GM23338 (cell line): ENCODE results near the gene OR6B3. TPM values are rescaled to one million over a fixed set of nuclear protein-coding genes. Genes with fewer than 3 reads are reported as not detected.

ENCODE experiments used
- ATAC-seq: fragments of 200-7000 bp; cut with Tn5 transposase; 3 replicates; pipeline ENCODE4 v1.9.1; 2020
- DNase-seq: peaks from one replicate; pipeline ENCODE4 v3.0.0-alpha.2; 2015; ENCODE audit warnings: low spot score
- H2AFZ ChIP-seq: fragments of 200-600 bp; sonication (generic); 2 replicates; pipeline ENCODE4 v1.8.0; 2016; ENCODE audit warnings: antibody characterized with exemption, mild to moderate bottlenecking, moderate library complexity
- H3F3A ChIP-seq: fragments of 200-600 bp; sonication (generic); replicated peaks from 2 replicates; pipeline ENCODE4 v1.8.0; 2017; ENCODE audit warnings: antibody characterized with exemption, mixed run types, low read depth
- H3K27ac ChIP-seq: fragments of 200-600 bp; sonication (generic); 2 replicates; pipeline ENCODE4 v1.6.1; 2016; ENCODE audit warnings: low read depth
- H3K27me3 ChIP-seq: fragments of 200-600 bp; sonication (generic); 2 replicates; pipeline ENCODE4 v1.8.0; 2016; ENCODE audit warnings: mild to moderate bottlenecking, mixed run types, moderate library complexity; ENCODE audit not compliant: insufficient read depth
- H3K36me3 ChIP-seq: fragments of 200-600 bp; sonication (generic); 2 replicates; pipeline ENCODE4 v1.8.0; 2016; ENCODE audit warnings: mild to moderate bottlenecking; ENCODE audit not compliant: insufficient read depth
- H3K4me1 ChIP-seq: fragments of 200-600 bp; sonication (generic); 2 replicates; pipeline ENCODE4 v1.8.0; 2016; ENCODE audit warnings: mild to moderate bottlenecking, moderate library complexity; ENCODE audit not compliant: insufficient read depth
- H3K4me2 ChIP-seq: fragments of 200-600 bp; sonication (generic); 2 replicates; pipeline ENCODE4 v1.7.1; 2017; ENCODE audit warnings: mixed run types
- H3K4me3 ChIP-seq: fragments of 200-600 bp; sonication (generic); 2 replicates; pipeline ENCODE4 v1.6.1; 2016; ENCODE audit warnings: mixed run types
- H3K79me2 ChIP-seq: fragments of 200-600 bp; sonication (generic); replicated peaks from 2 replicates; pipeline ENCODE4 v1.8.0; 2017; ENCODE audit warnings: mild to moderate bottlenecking; ENCODE audit not compliant: insufficient read depth
- H3K9me2 ChIP-seq: fragments of 200-600 bp; sonication (generic); 2 replicates; pipeline ENCODE4 v1.8.0; 2017; ENCODE audit not compliant: insufficient read depth
- H4K20me1 ChIP-seq: fragments of 200-600 bp; sonication (generic); replicated peaks from 2 replicates; pipeline ENCODE4 v1.8.0; 2017; ENCODE audit warnings: mild to moderate bottlenecking; ENCODE audit not compliant: insufficient read depth
- H3K27ac Mint-ChIP-seq: 2 replicates; pipeline ENCODE4 v1.8.0; 2020; ENCODE audit warnings: inconsistent platforms, mild to moderate bottlenecking, moderate library complexity, mixed read lengths
- H3K27me3 Mint-ChIP-seq: 3 replicates; pipeline ENCODE4 v1.8.0; 2022; ENCODE audit warnings: low read depth, mild to moderate bottlenecking, moderate library complexity, mixed read lengths, inconsistent platforms; ENCODE audit not compliant: insufficient read depth, poor library complexity
- H3K36me3 Mint-ChIP-seq: 3 replicates; pipeline ENCODE4 v1.8.0; 2021; ENCODE audit warnings: low read depth, mild to moderate bottlenecking, inconsistent platforms, moderate library complexity, mixed read lengths
- H3K4me1 Mint-ChIP-seq: 3 replicates; pipeline ENCODE4 v1.8.0; 2020; ENCODE audit warnings: mild to moderate bottlenecking, inconsistent platforms, mixed read lengths
- H3K4me3 Mint-ChIP-seq: 3 replicates; pipeline ENCODE4 v1.8.0; 2021; ENCODE audit warnings: moderate library complexity, mild to moderate bottlenecking, inconsistent platforms, mixed read lengths
- H3K9me3 Mint-ChIP-seq: 3 replicates; pipeline ENCODE4 v1.8.0; 2020; ENCODE audit warnings: moderate library complexity, mild to moderate bottlenecking, inconsistent platforms, mixed read lengths
- CREB1 ChIP-seq: fragments of 250-450 bp; sonication (Bioruptor Pico); IDR thresholded peaks from 2 replicates; pipeline ENCODE4 v1.5.0; 2020; ENCODE audit warnings: low read depth, mild to moderate bottlenecking, moderate library complexity
- EZH2 ChIP-seq: fragments of 200-600 bp; sonication (generic); IDR thresholded peaks from one replicate; pipeline ENCODE4 v1.8.0; 2017; ENCODE audit warnings: antibody characterized with exemption, mild to moderate bottlenecking, low read depth; ENCODE audit not compliant: unreplicated experiment
- EZH2phosphoT487 ChIP-seq: fragments of 200-600 bp; sonication (generic); IDR thresholded peaks from one replicate; pipeline ENCODE4 v1.8.1; 2018; ENCODE audit warnings: antibody characterized with exemption; ENCODE audit not compliant: unreplicated experiment
- JUNB ChIP-seq: IDR thresholded peaks from one replicate; pipeline ENCODE4 v1.6.1; 2016; ENCODE audit warnings: antibody characterized with exemption; ENCODE audit not compliant: unreplicated experiment
- NANOG ChIP-seq: IDR thresholded peaks from 2 replicates; pipeline ENCODE4 v1.6.1; 2016; ENCODE audit warnings: antibody characterized with exemption, borderline replicate concordance
- POLR2AphosphoS5 ChIP-seq: IDR thresholded peaks from 2 replicates; pipeline ENCODE4 v1.6.1; 2016; ENCODE audit warnings: antibody characterized with exemption, low read depth
- STAT1 ChIP-seq: IDR thresholded peaks from one replicate; pipeline ENCODE4 v1.6.1; 2016; ENCODE audit warnings: antibody characterized with exemption; ENCODE audit not compliant: unreplicated experiment
- ZNF114 ChIP-seq: fragments of 250-450 bp; sonication (Bioruptor Pico); IDR thresholded peaks from 2 replicates; pipeline ENCODE4 v1.5.0; 2020; ENCODE audit warnings: mild to moderate bottlenecking, moderate library complexity
- ZNF331 ChIP-seq: fragments of 250-450 bp; sonication (Bioruptor Pico); IDR thresholded peaks from 2 replicates; pipeline ENCODE4 v1.5.0; 2020; ENCODE audit warnings: low read depth, mild to moderate bottlenecking, moderate library complexity
- polyA plus RNA-seq: library from polyadenylated mRNA; unstranded; fragments of >200 nt; fragmentation: Nextera tagmentation; extraction: Ambion mirVana; gene quantifications from 2 replicates; pipeline ENCODE4 v1.2.1, GENCODE V29; 2016
- total RNA-seq: library from RNA; depleted of rRNA; stranded (reverse); fragments of >200 nt; shearing (Covaris generic); gene quantifications from 2 replicates; pipeline ENCODE4 v1.2.3, GENCODE V29; 2014
- TF ChIP-seq, protein P1 (sequence below): IDR thresholded peaks from 2 replicates; pipeline ENCODE4 v1.6.1; 2016; ENCODE audit warnings: antibody characterized with exemption
- TF ChIP-seq, protein P2 (sequence below): IDR thresholded peaks from one replicate; pipeline ENCODE4 v1.6.1; 2018; ENCODE audit warnings: antibody characterized with exemption; ENCODE audit not compliant: unreplicated experiment
- TF ChIP-seq, protein P3 (sequence below): fragments of 250-450 bp; sonication (Bioruptor Pico); IDR thresholded peaks from 2 replicates; pipeline ENCODE4 v1.5.0; 2020; ENCODE audit warnings: mild to moderate bottlenecking, moderate library complexity
- TF ChIP-seq, protein P4 (sequence below), 2 experiments: fragments of 200-600 bp in 1 of 2; sonication (generic) in 1 of 2; conservative IDR thresholded peaks; 2 replicates each; pipeline versions ENCODE4 v1.5.1 to v1.6.1; 2016 to 2017; ENCODE audit warnings: antibody characterized with exemption in 2 of 2, low read depth in 2 of 2, mild to moderate bottlenecking in 2 of 2, moderate library complexity in 1 of 2

OR6B3 gene
- total and polyA plus RNA-seq, 2 experiments from 2014 or later = not detected

DNA sequence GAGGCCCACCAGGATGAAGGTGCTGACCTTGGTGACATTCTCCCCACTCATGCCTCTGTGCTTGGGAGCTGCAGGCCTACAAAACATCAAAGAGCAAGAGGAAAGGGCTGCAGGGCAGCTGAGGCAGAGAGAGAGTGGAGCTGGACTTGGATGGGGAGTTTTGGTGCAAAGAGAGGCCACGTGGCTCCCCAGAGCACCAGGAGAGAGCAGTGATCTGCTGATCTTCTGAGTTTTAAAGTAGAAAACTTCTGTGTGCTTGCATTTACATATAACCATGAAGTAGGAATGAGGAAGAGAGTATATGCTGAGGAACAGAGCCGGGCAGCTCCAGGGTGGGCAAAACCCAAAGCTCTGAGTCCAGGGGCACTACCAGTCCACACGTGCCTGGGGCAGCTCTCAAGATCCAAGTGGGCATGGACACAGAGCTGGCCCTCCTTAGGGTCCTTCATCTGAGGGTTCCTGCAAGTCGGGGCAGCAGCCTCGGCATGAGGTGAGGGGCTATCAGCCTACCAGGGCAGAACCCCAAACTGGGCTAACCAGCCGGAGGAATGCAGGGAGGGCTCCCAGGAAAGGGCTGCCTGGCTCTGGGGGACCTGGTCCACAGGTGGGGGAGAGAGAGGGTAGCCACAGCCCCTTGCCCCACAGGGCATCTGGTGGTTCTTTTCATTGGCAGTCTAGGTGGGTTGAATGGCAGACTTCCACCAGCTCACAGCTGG lies 22.8 kb downstream of the OR6B3 start, which contains the start of gene OR6B2:
OR6B2 (minus strand) TSS at position 51 of the 716 bp plus-strand sequence; CDS start at position 51, 0 bp downstream.
- TF ChIP-seq, protein P1, sequence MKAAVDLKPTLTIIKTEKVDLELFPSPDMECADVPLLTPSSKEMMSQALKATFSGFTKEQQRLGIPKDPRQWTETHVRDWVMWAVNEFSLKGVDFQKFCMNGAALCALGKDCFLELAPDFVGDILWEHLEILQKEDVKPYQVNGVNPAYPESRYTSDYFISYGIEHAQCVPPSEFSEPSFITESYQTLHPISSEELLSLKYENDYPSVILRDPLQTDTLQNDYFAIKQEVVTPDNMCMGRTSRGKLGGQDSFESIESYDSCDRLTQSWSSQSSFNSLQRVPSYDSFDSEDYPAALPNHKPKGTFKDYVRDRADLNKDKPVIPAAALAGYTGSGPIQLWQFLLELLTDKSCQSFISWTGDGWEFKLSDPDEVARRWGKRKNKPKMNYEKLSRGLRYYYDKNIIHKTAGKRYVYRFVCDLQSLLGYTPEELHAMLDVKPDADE = no peak
- TF ChIP-seq STAT1 = no peak
- TF ChIP-seq EZH2 = no peak
- TF ChIP-seq NANOG = no peak
- TF ChIP-seq POLR2AphosphoS5 = no peak
- no peak for TF ChIP-seq ZNF114 (CRISPR knock-in tag)
- no peak for TF ChIP-seq ZNF331 (CRISPR knock-in tag)
- TF ChIP-seq JUNB = no peak
- TF ChIP-seq, protein P2, sequence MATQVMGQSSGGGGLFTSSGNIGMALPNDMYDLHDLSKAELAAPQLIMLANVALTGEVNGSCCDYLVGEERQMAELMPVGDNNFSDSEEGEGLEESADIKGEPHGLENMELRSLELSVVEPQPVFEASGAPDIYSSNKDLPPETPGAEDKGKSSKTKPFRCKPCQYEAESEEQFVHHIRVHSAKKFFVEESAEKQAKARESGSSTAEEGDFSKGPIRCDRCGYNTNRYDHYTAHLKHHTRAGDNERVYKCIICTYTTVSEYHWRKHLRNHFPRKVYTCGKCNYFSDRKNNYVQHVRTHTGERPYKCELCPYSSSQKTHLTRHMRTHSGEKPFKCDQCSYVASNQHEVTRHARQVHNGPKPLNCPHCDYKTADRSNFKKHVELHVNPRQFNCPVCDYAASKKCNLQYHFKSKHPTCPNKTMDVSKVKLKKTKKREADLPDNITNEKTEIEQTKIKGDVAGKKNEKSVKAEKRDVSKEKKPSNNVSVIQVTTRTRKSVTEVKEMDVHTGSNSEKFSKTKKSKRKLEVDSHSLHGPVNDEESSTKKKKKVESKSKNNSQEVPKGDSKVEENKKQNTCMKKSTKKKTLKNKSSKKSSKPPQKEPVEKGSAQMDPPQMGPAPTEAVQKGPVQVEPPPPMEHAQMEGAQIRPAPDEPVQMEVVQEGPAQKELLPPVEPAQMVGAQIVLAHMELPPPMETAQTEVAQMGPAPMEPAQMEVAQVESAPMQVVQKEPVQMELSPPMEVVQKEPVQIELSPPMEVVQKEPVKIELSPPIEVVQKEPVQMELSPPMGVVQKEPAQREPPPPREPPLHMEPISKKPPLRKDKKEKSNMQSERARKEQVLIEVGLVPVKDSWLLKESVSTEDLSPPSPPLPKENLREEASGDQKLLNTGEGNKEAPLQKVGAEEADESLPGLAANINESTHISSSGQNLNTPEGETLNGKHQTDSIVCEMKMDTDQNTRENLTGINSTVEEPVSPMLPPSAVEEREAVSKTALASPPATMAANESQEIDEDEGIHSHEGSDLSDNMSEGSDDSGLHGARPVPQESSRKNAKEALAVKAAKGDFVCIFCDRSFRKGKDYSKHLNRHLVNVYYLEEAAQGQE = no peak
- no peak for TF ChIP-seq EZH2phosphoT487
- TF ChIP-seq, protein P3, sequence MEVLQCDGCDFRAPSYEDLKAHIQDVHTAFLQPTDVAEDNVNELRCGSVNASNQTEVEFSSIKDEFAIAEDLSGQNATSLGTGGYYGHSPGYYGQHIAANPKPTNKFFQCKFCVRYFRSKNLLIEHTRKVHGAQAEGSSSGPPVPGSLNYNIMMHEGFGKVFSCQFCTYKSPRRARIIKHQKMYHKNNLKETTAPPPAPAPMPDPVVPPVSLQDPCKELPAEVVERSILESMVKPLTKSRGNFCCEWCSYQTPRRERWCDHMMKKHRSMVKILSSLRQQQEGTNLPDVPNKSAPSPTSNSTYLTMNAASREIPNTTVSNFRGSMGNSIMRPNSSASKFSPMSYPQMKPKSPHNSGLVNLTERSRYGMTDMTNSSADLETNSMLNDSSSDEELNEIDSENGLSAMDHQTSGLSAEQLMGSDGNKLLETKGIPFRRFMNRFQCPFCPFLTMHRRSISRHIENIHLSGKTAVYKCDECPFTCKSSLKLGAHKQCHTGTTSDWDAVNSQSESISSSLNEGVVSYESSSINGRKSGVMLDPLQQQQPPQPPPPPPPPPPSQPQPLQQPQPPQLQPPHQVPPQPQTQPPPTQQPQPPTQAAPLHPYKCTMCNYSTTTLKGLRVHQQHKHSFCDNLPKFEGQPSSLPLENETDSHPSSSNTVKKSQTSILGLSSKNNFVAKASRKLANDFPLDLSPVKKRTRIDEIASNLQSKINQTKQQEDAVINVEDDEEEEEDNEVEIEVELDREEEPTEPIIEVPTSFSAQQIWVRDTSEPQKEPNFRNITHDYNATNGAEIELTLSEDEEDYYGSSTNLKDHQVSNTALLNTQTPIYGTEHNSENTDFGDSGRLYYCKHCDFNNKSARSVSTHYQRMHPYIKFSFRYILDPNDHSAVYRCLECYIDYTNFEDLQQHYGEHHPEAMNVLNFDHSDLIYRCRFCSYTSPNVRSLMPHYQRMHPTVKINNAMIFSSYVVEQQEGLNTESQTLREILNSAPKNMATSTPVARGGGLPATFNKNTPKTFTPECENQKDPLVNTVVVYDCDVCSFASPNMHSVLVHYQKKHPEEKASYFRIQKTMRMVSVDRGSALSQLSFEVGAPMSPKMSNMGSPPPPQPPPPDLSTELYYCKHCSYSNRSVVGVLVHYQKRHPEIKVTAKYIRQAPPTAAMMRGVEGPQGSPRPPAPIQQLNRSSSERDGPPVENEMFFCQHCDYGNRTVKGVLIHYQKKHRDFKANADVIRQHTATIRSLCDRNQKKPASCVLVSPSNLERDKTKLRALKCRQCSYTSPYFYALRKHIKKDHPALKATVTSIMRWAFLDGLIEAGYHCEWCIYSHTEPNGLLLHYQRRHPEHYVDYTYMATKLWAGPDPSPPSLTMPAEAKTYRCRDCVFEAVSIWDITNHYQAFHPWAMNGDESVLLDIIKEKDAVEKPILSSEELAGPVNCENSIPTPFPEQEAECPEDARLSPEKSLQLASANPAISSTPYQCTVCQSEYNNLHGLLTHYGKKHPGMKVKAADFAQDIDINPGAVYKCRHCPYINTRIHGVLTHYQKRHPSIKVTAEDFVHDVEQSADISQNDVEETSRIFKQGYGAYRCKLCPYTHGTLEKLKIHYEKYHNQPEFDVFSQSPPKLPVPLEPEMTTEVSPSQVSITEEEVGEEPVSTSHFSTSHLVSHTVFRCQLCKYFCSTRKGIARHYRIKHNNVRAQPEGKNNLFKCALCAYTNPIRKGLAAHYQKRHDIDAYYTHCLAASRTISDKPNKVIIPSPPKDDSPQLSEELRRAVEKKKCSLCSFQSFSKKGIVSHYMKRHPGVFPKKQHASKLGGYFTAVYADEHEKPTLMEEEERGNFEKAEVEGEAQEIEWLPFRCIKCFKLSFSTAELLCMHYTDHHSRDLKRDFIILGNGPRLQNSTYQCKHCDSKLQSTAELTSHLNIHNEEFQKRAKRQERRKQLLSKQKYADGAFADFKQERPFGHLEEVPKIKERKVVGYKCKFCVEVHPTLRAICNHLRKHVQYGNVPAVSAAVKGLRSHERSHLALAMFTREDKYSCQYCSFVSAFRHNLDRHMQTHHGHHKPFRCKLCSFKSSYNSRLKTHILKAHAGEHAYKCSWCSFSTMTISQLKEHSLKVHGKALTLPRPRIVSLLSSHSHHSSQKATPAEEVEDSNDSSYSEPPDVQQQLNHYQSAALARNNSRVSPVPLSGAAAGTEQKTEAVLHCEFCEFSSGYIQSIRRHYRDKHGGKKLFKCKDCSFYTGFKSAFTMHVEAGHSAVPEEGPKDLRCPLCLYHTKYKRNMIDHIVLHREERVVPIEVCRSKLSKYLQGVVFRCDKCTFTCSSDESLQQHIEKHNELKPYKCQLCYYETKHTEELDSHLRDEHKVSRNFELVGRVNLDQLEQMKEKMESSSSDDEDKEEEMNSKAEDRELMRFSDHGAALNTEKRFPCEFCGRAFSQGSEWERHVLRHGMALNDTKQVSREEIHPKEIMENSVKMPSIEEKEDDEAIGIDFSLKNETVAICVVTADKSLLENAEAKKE (CRISPR knock-in tag) = no peak
- TF ChIP-seq, protein P4, sequence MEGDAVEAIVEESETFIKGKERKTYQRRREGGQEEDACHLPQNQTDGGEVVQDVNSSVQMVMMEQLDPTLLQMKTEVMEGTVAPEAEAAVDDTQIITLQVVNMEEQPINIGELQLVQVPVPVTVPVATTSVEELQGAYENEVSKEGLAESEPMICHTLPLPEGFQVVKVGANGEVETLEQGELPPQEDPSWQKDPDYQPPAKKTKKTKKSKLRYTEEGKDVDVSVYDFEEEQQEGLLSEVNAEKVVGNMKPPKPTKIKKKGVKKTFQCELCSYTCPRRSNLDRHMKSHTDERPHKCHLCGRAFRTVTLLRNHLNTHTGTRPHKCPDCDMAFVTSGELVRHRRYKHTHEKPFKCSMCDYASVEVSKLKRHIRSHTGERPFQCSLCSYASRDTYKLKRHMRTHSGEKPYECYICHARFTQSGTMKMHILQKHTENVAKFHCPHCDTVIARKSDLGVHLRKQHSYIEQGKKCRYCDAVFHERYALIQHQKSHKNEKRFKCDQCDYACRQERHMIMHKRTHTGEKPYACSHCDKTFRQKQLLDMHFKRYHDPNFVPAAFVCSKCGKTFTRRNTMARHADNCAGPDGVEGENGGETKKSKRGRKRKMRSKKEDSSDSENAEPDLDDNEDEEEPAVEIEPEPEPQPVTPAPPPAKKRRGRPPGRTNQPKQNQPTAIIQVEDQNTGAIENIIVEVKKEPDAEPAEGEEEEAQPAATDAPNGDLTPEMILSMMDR (conservative IDR thresholded peaks at IDR 0.05; ENCODE audit: low read depth in 2 of 2) = no peak
- no peak for TF ChIP-seq CREB1 (CRISPR knock-in tag)
- Histone ChIP-seq H3F3A (no peaks in the 10 kb centered on the region), H3K4me2 (no peak within 1 kb of the TSS), H2AFZ (no peak within 1 kb of the TSS), H3K4me3 (no peak within 1 kb of the TSS), H4K20me1 (no peaks in the 10 kb centered on the region), H3K9me2 (no peaks in the 10 kb centered on the region; the same call in 1 of the 2 replicates), H3K4me1 (no peaks in the 10 kb centered on the region; the same call in 1 of the 2 replicates), H3K79me2 (no peaks in the 10 kb centered on the region), H3K27me3 (0 out of 2 replicates have a peak, but pooled peaks cover 6% of the 10 kb centered on the region), H3K27ac (no peak within 1 kb of the TSS), H3K36me3 (no peaks in the 10 kb centered on the region)
- H3K4me1 Mint-ChIP-seq = peaks cover 5% of the 10 kb centered on the region; the same call in 1 of the 3 replicates
- no peak within 1 kb of the TSS for H3K27ac Mint-ChIP-seq
- H3K27me3 Mint-ChIP-seq = peaks cover 7% of the 10 kb centered on the region
- DNase-seq = no peak
- no peak within 1 kb of the TSS for H3K4me3 Mint-ChIP-seq
- H3K36me3 Mint-ChIP-seq = no peaks in the 10 kb centered on the region
- no peak for ATAC-seq
- no peaks in the 10 kb centered on the region for H3K9me3 Mint-ChIP-seq
